A673 (cell line): ENCODE measurements around the gene MVB12A. TPM values are rescaled to one million over a fixed set of nuclear protein-coding genes. Genes with fewer than 3 reads are reported as not detected.

Source experiments
- BruUV-seq: library from RNA; stranded (reverse); fragments of 400-500 nt; replicated peaks from 2 replicates; lab custom pipeline; 2021; lab: Mats Ljungman, UMichigan
- CTCF ChIA-PET: fragments of 300-600 bp; sonication (Branson Sonifier 250); formaldehyde crosslinking; loops from one replicate; lab custom pipeline; 2022; ENCODE audit warnings: antibody characterized with exemption; lab: Charles Lee
- POLR2A ChIA-PET: fragments of 300-600 bp; sonication (Branson Sonifier 250); formaldehyde crosslinking; loops from one replicate; lab custom pipeline; 2022; ENCODE audit warnings: antibody characterized with exemption; ENCODE audit not compliant: low non-redundant PET; lab: Charles Lee
- DNase-seq: peaks from one replicate; pipeline ENCODE4 v3.0.0-alpha.2; 2015; ENCODE audit warnings: low spot score
- H3K27ac ChIP-seq: fragments of 200-600 bp; sonication (generic); 2 replicates; pipeline ENCODE4 v1.5.1; 2016; ENCODE audit warnings: mixed run types, low read depth, mild to moderate bottlenecking, mixed read lengths, antibody characterized with exemption, low read length; ENCODE audit not compliant: poor library complexity, severe bottlenecking
- H3K27me3 ChIP-seq: fragments of 200-600 bp; sonication (generic); replicated peaks from 2 replicates; pipeline ENCODE4 v1.6.1; 2017; ENCODE audit warnings: mixed run types, low read depth, mild to moderate bottlenecking, mixed read lengths, antibody characterized with exemption, low read length; ENCODE audit not compliant: insufficient read depth, poor library complexity
- H3K36me3 ChIP-seq: fragments of 200-600 bp; sonication (generic); 2 replicates; pipeline ENCODE4 v1.6.1; 2016; ENCODE audit warnings: mixed run types, mild to moderate bottlenecking, mixed read lengths, antibody characterized with exemption, low read length; ENCODE audit not compliant: insufficient read depth, poor library complexity, severe bottlenecking
- H3K4me1 ChIP-seq: fragments of 200-600 bp; sonication (generic); 2 replicates; pipeline ENCODE4 v1.6.1; 2017; ENCODE audit warnings: mixed run types, mild to moderate bottlenecking, mixed read lengths, antibody characterized with exemption, low read length; ENCODE audit not compliant: insufficient read depth, poor library complexity, severe bottlenecking
- H3K4me3 ChIP-seq: fragments of 200-600 bp; sonication (generic); 2 replicates; pipeline ENCODE4 v1.5.1; 2016; ENCODE audit warnings: low read depth, mixed run types, mild to moderate bottlenecking, mixed read lengths, low read length; ENCODE audit not compliant: poor library complexity, severe bottlenecking
- H3K9me3 ChIP-seq: fragments of 200-600 bp; sonication (generic); 2 replicates; pipeline ENCODE4 v1.6.1; 2016; ENCODE audit warnings: mixed run types, low read depth, mild to moderate bottlenecking, mixed read lengths, antibody characterized with exemption, low read length; ENCODE audit not compliant: poor library complexity, severe bottlenecking
- CTCF ChIP-seq: fragments of 300-800, 200-600 bp; sonication (generic); conservative IDR thresholded peaks from 2 replicates; pipeline ENCODE4 v1.5.1; 2017; ENCODE audit warnings: low read depth, mild to moderate bottlenecking, antibody characterized with exemption, low read length, moderate library complexity, mixed read lengths
- EZH2 ChIP-seq: fragments of 200-600 bp; sonication (generic); IDR thresholded peaks from 2 replicates; pipeline ENCODE4 v1.6.1; 2017; ENCODE audit warnings: borderline replicate concordance, low read depth, mild to moderate bottlenecking, mixed read lengths, antibody characterized with exemption, low read length; ENCODE audit not compliant: poor library complexity, severe bottlenecking
- intact Hi-C: fragments of 100-400 bp; cut with micrococcal nuclease; formaldehyde crosslinking; loops from one replicate; pipeline ENCODE4 v1.10.0; 2022; ENCODE audit not compliant: unreplicated experiment
- total RNA-seq: library from RNA; stranded (reverse); gene quantifications from 2 replicates; pipeline ENCODE4 v1.2.3, GENCODE V29; 2021

The MVB12A gene
- total RNA-seq, 1 experiment from 2014 or later, result 39.5 TPM

DNA sequence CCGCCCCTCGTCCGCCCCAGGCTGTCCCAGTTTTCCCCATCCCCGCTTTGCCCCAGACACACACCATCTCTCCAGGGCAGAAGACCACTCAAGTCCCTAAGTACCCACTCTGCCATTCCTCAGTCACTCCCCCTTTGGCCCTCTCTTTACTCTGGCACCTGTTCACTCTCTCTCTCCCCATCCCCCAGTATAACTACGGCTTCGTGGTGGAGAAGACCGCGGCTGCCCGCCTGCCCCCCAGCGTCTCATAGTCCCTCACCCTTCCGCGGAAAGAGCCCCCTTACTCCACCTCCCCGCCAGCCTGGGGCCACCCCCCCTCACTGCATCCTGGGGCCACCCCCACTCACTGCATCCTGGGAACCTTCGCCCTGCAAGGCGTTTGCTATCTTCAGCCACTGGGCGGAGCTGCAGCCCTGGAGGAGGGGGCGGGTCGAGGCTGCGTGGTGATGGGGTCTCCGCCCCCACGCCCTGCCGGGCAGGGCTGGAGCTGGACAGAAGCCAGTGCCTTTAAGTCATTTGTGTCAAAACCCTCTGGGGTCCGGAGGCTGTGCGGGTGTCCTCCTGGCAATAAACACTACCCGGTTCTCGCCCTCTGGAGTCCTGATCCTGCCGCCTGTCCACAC, 5.0 kb downstream of the MVB12A start:
- POLR2A ChIA-PET, result no interaction called here
- H3K27me3 ChIP-seq, result no peaks in the 10 kb centered on the region

DNA sequence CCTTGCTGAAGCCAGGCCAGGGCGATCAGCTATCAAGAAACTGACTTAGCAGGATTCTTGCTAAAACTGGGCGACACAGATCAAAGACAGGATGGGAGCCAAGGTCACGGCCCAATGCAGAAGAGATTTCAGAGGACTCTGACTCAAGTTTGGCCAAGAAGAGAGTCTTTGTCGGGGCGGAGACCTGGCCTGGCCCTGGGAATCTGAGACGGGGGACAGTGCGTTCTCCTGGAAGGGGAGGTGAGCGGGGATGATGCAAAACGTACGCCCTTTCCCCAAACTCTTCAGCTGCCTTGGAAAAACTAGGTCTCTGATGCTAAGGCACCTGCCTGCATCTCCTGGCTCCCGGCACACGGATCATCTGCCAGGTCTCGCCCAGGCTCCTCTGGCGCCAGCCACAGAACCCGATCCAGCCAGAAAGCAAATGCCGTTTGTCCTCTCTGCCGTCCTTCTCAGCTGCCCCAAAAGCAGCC, 9.8 kb downstream of the MVB12A start:
- no peak overlapping the region for H3K27ac ChIP-seq
- no peaks in the 10 kb centered on the region for H3K27me3 ChIP-seq
- intact Hi-C loops, result no loop called here
- TF ChIP-seq EZH2, result no peak
- no peak for TF ChIP-seq CTCF
- H3K9me3 ChIP-seq, result no peaks in the 10 kb centered on the region
- ChIA-PET POLR2A (no interaction called here), CTCF (interaction anchor here (0.7 kb wide), 1 partner anchor 81 kb away, joined by 6 read pairs; no protein-coding TSS in a partner anchor)
- H3K4me1 ChIP-seq, result peaks cover 4% of the 10 kb centered on the region
- DNase-seq, result no peak
- BruUV-seq, result no TSS peak
- no peak overlapping the region for H3K4me3 ChIP-seq
- no peaks in the 10 kb centered on the region for H3K36me3 ChIP-seq

More for the DNA sequence above, 5.0 kb downstream of the MVB12A start:
- Histone ChIP-seq H3K36me3 (peaks cover 3% of the 10 kb centered on the region), H3K4me3 (no peak overlapping the region), H3K9me3 (no peaks in the 10 kb centered on the region), H3K27ac (no peak overlapping the region), H3K4me1 (peaks cover 5% of the 10 kb centered on the region)
- TF ChIP-seq CTCF (peak; percentile 66), EZH2 (no peak)
- intact Hi-C loops, result no loop called here
- peak; percentile 60 for DNase-seq
- CTCF ChIA-PET, result interaction anchor here (0.7 kb wide), 1 partner anchor 9 kb away, joined by 3 read pairs; no protein-coding TSS in a partner anchor
- no TSS peak for BruUV-seq

- CTCF ChIA-PET, result no interaction called here
- no TSS peak for BruUV-seq
Observed at GRCh38 chr19:17431417-17431816, 11.6 kb downstream of the MVB12A start.

More at GRCh38 chr19:17431417-17431816, 11.6 kb downstream of the MVB12A start:
- Histone ChIP-seq H3K27ac (no peak overlapping the region), H3K9me3 (no peaks in the 10 kb centered on the region), H3K27me3 (no peaks in the 10 kb centered on the region), H3K4me3 (no peak overlapping the region), H3K36me3 (no peaks in the 10 kb centered on the region), H3K4me1 (no peaks in the 10 kb centered on the region)
- intact Hi-C loops, result no loop called here
- no peak for DNase-seq
- POLR2A ChIA-PET, result no interaction called here
- TF ChIP-seq EZH2 (no peak), CTCF (no peak)
